Osteoblast (primary cell): ENCODE measurements around the gene ITM2C. TPM values are rescaled to one million over a fixed set of nuclear protein-coding genes. Genes with fewer than 3 reads are reported as not detected.

Source experiments
- DNase-seq: peaks from one replicate; pipeline ENCODE4 v3.0.0; 2011; ENCODE audit warnings: low spot score, mixed read lengths; ENCODE audit not compliant: insufficient read length; ENCODE audit errors: missing footprints
- H2AFZ ChIP-seq: 2 replicates; pipeline ENCODE4 v1.6.0; 2011; ENCODE audit warnings: mild to moderate bottlenecking, low read length
- H3K27ac ChIP-seq: 2 replicates; pipeline ENCODE4 v1.5.1; 2011; ENCODE audit warnings: mild to moderate bottlenecking, low read depth, low read length, moderate library complexity
- H3K27me3 ChIP-seq: 2 replicates; pipeline ENCODE4 v1.6.0; 2012; ENCODE audit warnings: mild to moderate bottlenecking, control low read depth, inconsistent platforms, low read length, moderate library complexity; ENCODE audit not compliant: insufficient read depth
- H3K36me3 ChIP-seq: 2 replicates; pipeline ENCODE4 v1.5.1; 2011; ENCODE audit warnings: mild to moderate bottlenecking, low read length, control low read depth, moderate library complexity; ENCODE audit not compliant: insufficient read depth
- H3K4me1 ChIP-seq: 2 replicates; pipeline ENCODE4 v1.5.1; 2011; ENCODE audit warnings: mild to moderate bottlenecking, low read length, control low read depth, moderate library complexity; ENCODE audit not compliant: insufficient read depth
- H3K4me2 ChIP-seq: 2 replicates; pipeline ENCODE4 v1.6.0; 2011; ENCODE audit warnings: mild to moderate bottlenecking, low read length; ENCODE audit not compliant: insufficient read depth
- H3K4me3 ChIP-seq: fragments of 200-600 bp; sonication (generic); 3 replicates; pipeline ENCODE4 v1.5.1; 2012; ENCODE audit warnings: mild to moderate bottlenecking, low read length, inconsistent platforms; ENCODE audit not compliant: insufficient read depth
- H3K79me2 ChIP-seq: 2 replicates; pipeline ENCODE4 v1.6.0; 2012; ENCODE audit warnings: mild to moderate bottlenecking, low read length, control low read depth, inconsistent platforms; ENCODE audit not compliant: insufficient read depth
- H3K9me3 ChIP-seq: 2 replicates; pipeline ENCODE4 v1.5.1; 2011; ENCODE audit warnings: low read depth, low read length, control low read depth
- H4K20me1 ChIP-seq: 2 replicates; pipeline ENCODE4 v1.6.0; 2012; ENCODE audit warnings: mild to moderate bottlenecking, low read length, control low read depth; ENCODE audit not compliant: insufficient read depth
- CTCF ChIP-seq: IDR thresholded peaks from 2 replicates; pipeline ENCODE4 v1.5.1; 2011; ENCODE audit warnings: mild to moderate bottlenecking, low read depth, low read length, moderate library complexity; ENCODE audit errors: extremely low read depth
- total RNA-seq: library from RNA; depleted of rRNA; stranded (reverse); fragments of >200 nt; gene quantifications from 2 replicates; pipeline ENCODE4 v1.2.3, GENCODE V29; 2012

ITM2C gene
- total RNA-seq, 1 donor, result 63.7 TPM

GRCh38 chr2:230871361-230872150 is 6.8 kb downstream of the ITM2C start:
- no peaks in the 10 kb centered on the region for H3K9me3 ChIP-seq
- no peaks in the 10 kb centered on the region for H3K79me2 ChIP-seq
- TF ChIP-seq CTCF, result no peak
- DNase-seq, result peak; percentile 50
- H3K4me2 ChIP-seq, result no peak overlapping the region
- H3K4me1 ChIP-seq, result no peaks in the 10 kb centered on the region
- H3K4me3 ChIP-seq, result no peak overlapping the region
- no peaks in the 10 kb centered on the region for H3K36me3 ChIP-seq
- H3K27me3 ChIP-seq, result no peaks in the 10 kb centered on the region
- peaks cover 14% of the 10 kb centered on the region for H4K20me1 ChIP-seq
- no peak overlapping the region for H3K27ac ChIP-seq
- no peak overlapping the region for H2AFZ ChIP-seq

GRCh38 chr2:230872151-230872967 is 7.6 kb downstream of the ITM2C start:
- peak; percentile 78 for DNase-seq
- no peaks in the 10 kb centered on the region for H3K4me1 ChIP-seq

GRCh38 chr2:230872968-230873660 is 8.4 kb downstream of the ITM2C start:
- Histone ChIP-seq H3K4me1 (no peaks in the 10 kb centered on the region), H3K79me2 (no peaks in the 10 kb centered on the region), H3K4me2 (no peak overlapping the region), H4K20me1 (peaks cover 7% of the 10 kb centered on the region), H3K4me3 (no peak overlapping the region), H3K27me3 (no peaks in the 10 kb centered on the region), H3K36me3 (no peaks in the 10 kb centered on the region), H3K9me3 (no peaks in the 10 kb centered on the region), H2AFZ (no peak overlapping the region), H3K27ac (no peak overlapping the region)
- peak; percentile 37 for DNase-seq
- no peak for TF ChIP-seq CTCF

More at GRCh38 chr2:230872151-230872967, 7.6 kb downstream of the ITM2C start:
- Histone ChIP-seq H3K4me3 (no peak overlapping the region), H4K20me1 (peaks cover 7% of the 10 kb centered on the region), H3K27ac (no peak overlapping the region), H3K4me2 (no peak overlapping the region), H3K9me3 (no peaks in the 10 kb centered on the region), H3K27me3 (no peaks in the 10 kb centered on the region), H3K36me3 (no peaks in the 10 kb centered on the region), H3K79me2 (no peaks in the 10 kb centered on the region), H2AFZ (no peak overlapping the region)
- TF ChIP-seq CTCF, result no peak
